Vagina (tissue), 2 donors: Measurements from ENCODE around the gene FAF2. TPM values are rescaled to one million over a fixed set of nuclear protein-coding genes. Genes with fewer than 3 reads are reported as not detected.

Source experiments
- DNase-seq, 2 donors: peaks; one replicate each; pipeline ENCODE4 v3.0.0-alpha.2; 2017; ENCODE audit errors: extremely low spot score in 2 of 2
- H3K27ac ChIP-seq: fragments of 200-600 bp; sonication (generic); one replicate; pipeline ENCODE4 v1.5.1; 2019
- H3K27me3 ChIP-seq: fragments of 200-600 bp; sonication (generic); one replicate; pipeline ENCODE4 v1.5.1; 2019
- H3K36me3 ChIP-seq, 2 donors: fragments of 200-600 bp; sonication (generic); one replicate each; pipeline ENCODE4 v1.5.1; 2017 to 2019
- H3K4me1 ChIP-seq: fragments of 200-600 bp; sonication (generic); one replicate; pipeline ENCODE4 v1.5.1; 2019
- H3K4me3 ChIP-seq, 2 donors: fragments of 200-600 bp; sonication (generic); 1 replicate in 1 of 2; 2 replicates in 1 of 2; pipeline ENCODE4 v1.5.1; 2016 to 2019
- H3K9me3 ChIP-seq: fragments of 200-600 bp; sonication (generic); one replicate; pipeline ENCODE4 v1.5.1; 2019
- POLR2A ChIP-seq, 2 donors: fragments of 450-650 bp; IDR thresholded peaks; one replicate each; pipeline ENCODE4 v1.6.1; 2017; ENCODE audit warnings: antibody characterized with exemption in 2 of 2, mild to moderate bottlenecking in 2 of 2, moderate library complexity in 2 of 2
- POLR2AphosphoS5 ChIP-seq, 2 donors: sonication (generic); formaldehyde crosslinking; IDR thresholded peaks; one replicate each; pipeline ENCODE4 v1.9.0; 2017; ENCODE audit warnings: antibody characterized with exemption in 2 of 2, mild to moderate bottlenecking in 2 of 2, low read depth in 1 of 2; ENCODE audit not compliant: insufficient read depth in 1 of 2
- intact Hi-C: fragments of 100-400 bp; cut with DNase I; formaldehyde crosslinking; loops from one replicate; pipeline ENCODE4 v1.15.1; 2023
- total RNA-seq: library from RNA; depleted of rRNA; stranded (reverse); fragments of >200 nt; gene quantifications from one replicate; pipeline ENCODE4 v1.2.3, GENCODE V29; 2016
- TF ChIP-seq, protein P1 (sequence below), 3 experiments: fragments of 450-650 bp in 2 of 3; fragments of 200-600 bp in 1 of 3; sonication (generic) in 1 of 3; IDR thresholded peaks; one replicate each; pipeline ENCODE4 v1.5.1; 2017 to 2019; ENCODE audit warnings: antibody characterized with exemption in 3 of 3, mild to moderate bottlenecking in 2 of 3, moderate library complexity in 2 of 3

FAF2 gene
- total RNA-seq, 1 donor from 2014 or later, result 25.3 TPM

DNA sequence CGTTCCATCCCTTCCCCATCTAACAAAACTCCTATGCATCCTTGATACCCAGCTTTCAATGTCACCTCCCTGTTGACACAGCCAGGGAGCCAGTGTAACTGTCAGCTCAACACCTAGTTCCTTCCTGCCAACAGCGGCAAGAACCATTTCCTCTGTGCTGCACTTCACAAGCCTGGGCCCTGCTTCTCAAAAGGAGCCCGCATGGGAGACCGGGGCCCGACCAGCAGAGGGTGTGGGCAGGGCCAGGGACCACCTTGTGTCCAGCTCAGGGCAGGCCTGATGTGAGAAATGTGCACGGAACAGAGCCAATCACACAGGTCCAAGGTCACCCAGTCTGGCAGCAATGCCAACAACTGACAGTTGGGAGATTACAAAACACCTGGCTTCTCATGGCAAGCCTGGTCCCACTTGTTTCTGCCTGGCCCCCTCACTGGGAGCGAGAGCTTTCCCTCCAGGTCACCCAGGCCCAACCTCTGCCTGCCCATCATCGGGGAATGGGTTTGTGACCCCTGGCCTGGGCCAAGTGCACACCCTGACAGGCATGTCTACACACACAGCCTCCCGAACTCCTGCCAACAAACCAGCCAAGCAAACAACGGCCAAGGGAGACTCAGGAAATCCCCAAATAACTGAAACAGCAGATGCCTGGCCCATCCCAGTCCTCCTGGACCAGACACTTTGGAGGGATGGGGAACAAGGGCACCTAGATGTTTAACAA lies 85.9 kb downstream of the FAF2 start:
- Histone ChIP-seq H3K36me3 (peaks cover 4 to 25% of the 10 kb centered on the region in 2 donors), H3K9me3 (no peaks in the 10 kb centered on the region), H3K27ac (peak overlapping the region; percentile 98), H3K27me3 (no peaks in the 10 kb centered on the region), H3K4me1 (peaks cover 69% of the 10 kb centered on the region), H3K4me3 (peak overlapping the region; percentile 6 to 62)
- intact Hi-C loops, result no loop called here
- no peak for DNase-seq
- TF ChIP-seq, protein P1, sequence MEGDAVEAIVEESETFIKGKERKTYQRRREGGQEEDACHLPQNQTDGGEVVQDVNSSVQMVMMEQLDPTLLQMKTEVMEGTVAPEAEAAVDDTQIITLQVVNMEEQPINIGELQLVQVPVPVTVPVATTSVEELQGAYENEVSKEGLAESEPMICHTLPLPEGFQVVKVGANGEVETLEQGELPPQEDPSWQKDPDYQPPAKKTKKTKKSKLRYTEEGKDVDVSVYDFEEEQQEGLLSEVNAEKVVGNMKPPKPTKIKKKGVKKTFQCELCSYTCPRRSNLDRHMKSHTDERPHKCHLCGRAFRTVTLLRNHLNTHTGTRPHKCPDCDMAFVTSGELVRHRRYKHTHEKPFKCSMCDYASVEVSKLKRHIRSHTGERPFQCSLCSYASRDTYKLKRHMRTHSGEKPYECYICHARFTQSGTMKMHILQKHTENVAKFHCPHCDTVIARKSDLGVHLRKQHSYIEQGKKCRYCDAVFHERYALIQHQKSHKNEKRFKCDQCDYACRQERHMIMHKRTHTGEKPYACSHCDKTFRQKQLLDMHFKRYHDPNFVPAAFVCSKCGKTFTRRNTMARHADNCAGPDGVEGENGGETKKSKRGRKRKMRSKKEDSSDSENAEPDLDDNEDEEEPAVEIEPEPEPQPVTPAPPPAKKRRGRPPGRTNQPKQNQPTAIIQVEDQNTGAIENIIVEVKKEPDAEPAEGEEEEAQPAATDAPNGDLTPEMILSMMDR (IDR thresholded peaks at IDR 0.05), result no peak
- TF ChIP-seq POLR2AphosphoS5 (IDR thresholded peaks at IDR 0.05; ENCODE audit: insufficient read depth in 1 of 2, low read depth in 1 of 2) (no peak), POLR2A (IDR thresholded peaks at IDR 0.05) (no peak)

DNA sequence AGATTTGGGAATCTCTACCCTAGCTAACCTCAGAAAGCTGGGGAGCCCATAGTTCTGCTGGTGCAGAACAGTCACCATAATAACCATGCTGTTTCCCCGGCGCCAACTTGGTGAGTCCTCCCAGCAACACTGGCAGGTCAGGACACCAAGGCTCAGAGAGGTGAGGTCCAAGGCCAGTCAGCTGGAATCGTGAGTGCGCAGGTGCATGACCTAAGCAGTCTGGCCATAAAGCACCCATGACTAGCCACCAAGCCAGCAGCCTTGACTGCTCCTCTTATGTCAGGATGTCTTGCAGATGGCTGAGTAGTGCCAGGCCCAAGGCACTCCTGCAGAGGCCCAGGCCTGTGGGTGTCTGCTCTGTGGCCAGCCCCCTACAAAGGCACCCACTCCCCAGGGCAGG lies 86.5 kb downstream of the FAF2 start:
- H3K4me1 ChIP-seq, result peaks cover 69% of the 10 kb centered on the region
- H3K9me3 ChIP-seq, result no peaks in the 10 kb centered on the region
- H3K27ac ChIP-seq, result peak overlapping the region; percentile 98
- H3K36me3 ChIP-seq, result peaks cover 4 to 19% of the 10 kb centered on the region in 2 donors
- peak overlapping the region; percentile 6 to 62 for H3K4me3 ChIP-seq
- no peaks in the 10 kb centered on the region for H3K27me3 ChIP-seq
- intact Hi-C loops, result no loop called here
- TF ChIP-seq, protein P1 (IDR thresholded peaks at IDR 0.05), result no peak
- no peak for TF ChIP-seq POLR2AphosphoS5 (IDR thresholded peaks at IDR 0.05; ENCODE audit: insufficient read depth in 1 of 2, low read depth in 1 of 2)
- DNase-seq, result no peak

DNA sequence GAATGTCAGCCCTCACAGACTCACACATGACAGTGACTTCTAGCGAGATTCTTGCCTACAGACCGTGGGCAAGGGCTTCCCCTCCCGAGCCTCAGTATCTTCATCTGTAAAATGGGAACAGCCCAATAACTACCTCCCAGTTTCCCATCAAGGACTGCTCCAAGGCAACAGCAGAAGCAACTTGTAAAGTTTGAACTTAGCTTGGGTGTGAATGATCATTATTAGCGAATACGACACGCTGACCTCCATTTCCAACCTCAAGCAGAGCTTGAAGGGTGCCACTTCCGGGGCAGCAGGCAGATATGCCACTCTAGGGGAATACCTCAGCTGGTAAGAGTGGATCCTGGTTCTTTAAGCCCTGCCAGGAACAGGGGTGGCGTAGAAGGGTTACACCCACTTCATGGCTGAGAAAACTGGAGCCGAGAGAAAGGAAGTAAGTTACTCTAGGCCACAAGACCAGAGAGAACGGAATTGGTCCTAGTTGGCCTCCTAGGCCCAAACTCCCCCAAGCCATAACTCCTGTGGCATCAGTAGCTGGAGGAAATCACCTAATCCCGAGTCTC lies 87.0 kb downstream of the FAF2 start:
- DNase-seq, result no peak
- H3K4me3 ChIP-seq, result peak overlapping the region; percentile 62 to 90
- H3K4me1 ChIP-seq, result peaks cover 69% of the 10 kb centered on the region
- peaks cover 4 to 16% of the 10 kb centered on the region in 2 donors for H3K36me3 ChIP-seq
- TF ChIP-seq, protein P1 (IDR thresholded peaks at IDR 0.05), result no peak
- TF ChIP-seq POLR2AphosphoS5 (IDR thresholded peaks at IDR 0.05; ENCODE audit: insufficient read depth in 1 of 2, low read depth in 1 of 2), result peak in 1 of 2 donors; percentile 32
- peak overlapping the region; percentile 98 for H3K27ac ChIP-seq
- H3K9me3 ChIP-seq, result no peaks in the 10 kb centered on the region
- H3K27me3 ChIP-seq, result no peaks in the 10 kb centered on the region
- intact Hi-C loops, result no loop called here

DNA sequence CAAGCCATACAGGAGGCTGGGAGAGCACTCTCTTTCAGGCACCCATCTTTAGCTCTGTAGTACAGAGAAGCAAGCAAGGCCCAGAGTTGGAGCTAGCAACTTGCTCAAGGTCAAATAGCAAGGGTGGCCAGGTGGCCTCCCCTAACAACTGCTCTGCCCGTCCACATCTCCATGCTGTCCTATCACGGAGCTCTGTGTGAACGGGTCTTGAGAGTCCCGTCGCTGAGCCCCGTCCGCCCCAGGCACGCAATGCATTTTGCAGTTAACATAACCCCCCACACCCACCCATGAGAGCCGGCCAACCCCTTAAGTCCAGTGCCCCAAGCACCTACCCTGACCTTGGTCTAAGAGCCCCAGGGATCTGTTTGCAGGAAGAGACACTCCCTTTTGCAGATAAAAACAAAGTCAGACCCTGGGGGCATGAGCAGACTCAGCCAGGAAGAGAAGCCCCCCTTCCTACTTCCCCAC lies 87.5 kb downstream of the FAF2 start:
- H3K36me3 ChIP-seq, result peaks cover 4 to 16% of the 10 kb centered on the region in 2 donors
- H3K9me3 ChIP-seq, result no peaks in the 10 kb centered on the region
- DNase-seq, result peak in 1 of 2 donors; percentile 90
- H3K4me3 ChIP-seq, result peak overlapping the region; percentile 62 to 90
- H3K27ac ChIP-seq, result peak overlapping the region; percentile 98
- intact Hi-C loops, result no loop called here
- H3K27me3 ChIP-seq, result no peaks in the 10 kb centered on the region
- peaks cover 66% of the 10 kb centered on the region for H3K4me1 ChIP-seq
- TF ChIP-seq POLR2A (IDR thresholded peaks at IDR 0.05) (no peak), POLR2AphosphoS5 (IDR thresholded peaks at IDR 0.05; ENCODE audit: insufficient read depth in 1 of 2, low read depth in 1 of 2) (no peak)
- TF ChIP-seq, protein P1 (IDR thresholded peaks at IDR 0.05), result no peak
